Skeletal muscle cell (primary cell): ENCODE data around the gene TBC1D22A.
"Not testable (repeated sequence)": the region's sequence is repeated elsewhere in the genome, so short reads cannot be mapped to it uniquely, and the experiment has no call there.

Experiments used
- DNase-seq: peaks from one replicate; pipeline ENCODE4 v3.0.0-alpha.2; 2010; ENCODE audit warnings: low read depth
- H3K4me3 ChIP-seq: 2 replicates; pipeline ENCODE4 v1.5.1; 2011; ENCODE audit warnings: low read depth, mild to moderate bottlenecking, control low read depth, low read length, moderate library complexity

The TBC1D22A gene

GRCh38 chr22:46803031-46803880 is 40.8 kb downstream of the TBC1D22A start:
- no peak overlapping the region for H3K4me3 ChIP-seq
- DNase-seq: no peak

GRCh38 chr22:46803936-46804335 is 41.5 kb downstream of the TBC1D22A start:
- no peak overlapping the region for H3K4me3 ChIP-seq
- DNase-seq: no peak

- DNase-seq: no peak
- H3K4me3 ChIP-seq: no peak overlapping the region
These were observed 44.3 kb downstream of the TBC1D22A start for GRCh38 chr22:46806794-46807193.

- DNase-seq: no peak
- no peak overlapping the region for H3K4me3 ChIP-seq
These were observed 45.0 kb downstream of the TBC1D22A start for GRCh38 chr22:46807458-46807857.

- H3K4me3 ChIP-seq: no peak overlapping the region
- no peak for DNase-seq
These were observed 46.9 kb downstream of the TBC1D22A start for GRCh38 chr22:46809153-46809885.

- DNase-seq: no peak
- no peak overlapping the region for H3K4me3 ChIP-seq
These were observed 48.7 kb downstream of the TBC1D22A start for GRCh38 chr22:46810856-46811786.

- no peak overlapping the region for H3K4me3 ChIP-seq
- DNase-seq: no peak
These were observed 49.7 kb downstream of the TBC1D22A start for GRCh38 chr22:46812034-46812605.

- H3K4me3 ChIP-seq: no peak overlapping the region
- no peak for DNase-seq
These were observed 50.3 kb downstream of the TBC1D22A start for GRCh38 chr22:46812788-46813187.

- no peak overlapping the region for H3K4me3 ChIP-seq
- no peak for DNase-seq
These were observed 51.6 kb downstream of the TBC1D22A start for GRCh38 chr22:46813816-46814597.

- no peak for DNase-seq
- no peak overlapping the region for H3K4me3 ChIP-seq
These were observed 52.7 kb downstream of the TBC1D22A start for GRCh38 chr22:46815132-46815531.

GRCh38 chr22:46815559-46815895 is 53.1 kb downstream of the TBC1D22A start:
- H3K4me3 ChIP-seq: no peak overlapping the region
- DNase-seq: no peak

- no peak overlapping the region for H3K4me3 ChIP-seq
- no peak for DNase-seq
These were observed 53.7 kb downstream of the TBC1D22A start for GRCh38 chr22:46815896-46816731.

- not testable (repeated sequence) for DNase-seq, H3K4me3 ChIP-seq
These were observed 54.9 kb downstream of the TBC1D22A start for GRCh38 chr22:46817390-46817789.

GRCh38 chr22:46823248-46823647 is 60.8 kb downstream of the TBC1D22A start:
- no peak for DNase-seq
- no peak overlapping the region for H3K4me3 ChIP-seq

- no peak for DNase-seq
- H3K4me3 ChIP-seq: no peak overlapping the region
These were observed 61.2 kb downstream of the TBC1D22A start for GRCh38 chr22:46823654-46824053.

- no peak for DNase-seq
- H3K4me3 ChIP-seq: no peak overlapping the region
These were observed 62.0 kb downstream of the TBC1D22A start for GRCh38 chr22:46824344-46824909.

GRCh38 chr22:46824980-46825544 is 62.6 kb downstream of the TBC1D22A start:
- no peak overlapping the region for H3K4me3 ChIP-seq
- no peak for DNase-seq
